ENCODE results near the gene GPR157.
"Not testable (repeated sequence)": the region's sequence is repeated elsewhere in the genome, so short reads cannot be mapped to it uniquely, and the experiment has no call there.

Gene GPR157

DNA sequence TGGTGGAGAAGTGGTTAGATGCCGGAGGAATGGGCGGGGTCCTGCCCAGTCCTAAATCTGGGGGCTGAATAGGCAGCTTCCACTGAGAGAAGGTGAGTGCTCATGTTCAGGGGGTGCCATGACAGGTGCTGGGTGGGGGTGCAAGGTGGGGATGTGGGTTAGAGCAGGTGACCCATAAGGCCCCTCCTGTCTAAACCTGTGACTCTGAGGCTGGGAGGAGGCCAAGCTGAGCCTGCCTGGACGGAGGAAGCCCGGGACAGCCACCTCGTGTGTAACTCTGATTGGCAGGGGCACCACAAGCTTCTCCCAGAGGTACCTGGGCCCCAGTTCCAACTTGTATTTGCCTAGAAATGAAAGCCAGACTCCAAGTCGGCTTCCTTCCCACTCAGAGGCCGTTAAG, 10.7 kb downstream of the GPR157 start:
- no peak for DNase-seq (ENCODE audit: low spot score)

DNA sequence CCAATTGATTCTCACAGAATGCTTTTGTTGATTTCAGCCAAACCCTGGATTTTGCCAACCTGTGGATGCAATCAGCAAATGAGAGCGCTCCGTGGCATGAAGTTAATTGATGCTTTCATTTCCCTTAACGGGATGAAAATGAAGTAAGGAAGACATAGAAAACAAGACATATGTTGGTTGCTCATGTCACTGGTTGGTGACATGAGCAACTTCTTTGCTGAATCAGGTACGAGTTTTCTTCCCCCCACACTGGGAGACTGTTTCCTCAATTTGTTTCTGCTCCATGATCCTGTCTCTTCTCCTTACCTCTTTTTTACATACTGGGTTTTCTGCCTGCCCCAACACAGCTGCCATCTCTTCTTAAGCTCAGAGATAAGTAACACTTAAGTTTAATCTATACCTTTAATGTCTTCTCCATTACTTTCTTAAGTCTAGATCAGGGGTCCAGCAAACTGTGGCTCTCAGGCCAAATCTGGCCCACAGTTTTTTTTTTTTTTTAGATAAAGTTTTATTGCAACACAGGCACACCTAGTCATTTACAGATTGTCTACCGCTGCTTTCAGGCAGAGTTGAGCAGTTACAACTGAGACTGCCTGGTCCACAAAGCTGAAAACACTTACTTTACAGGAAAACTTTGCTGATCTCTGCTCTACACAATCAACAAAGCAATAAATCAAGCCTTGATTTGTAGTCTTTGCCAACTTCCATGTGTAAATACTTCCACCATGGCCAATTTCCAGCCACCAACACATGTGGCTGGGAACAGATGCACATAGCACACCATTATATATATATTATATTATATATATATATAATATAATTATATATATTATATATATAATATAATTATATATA, 13.3 kb downstream of the GPR157 start:
- no peak for DNase-seq (ENCODE audit: low spot score)

DNA sequence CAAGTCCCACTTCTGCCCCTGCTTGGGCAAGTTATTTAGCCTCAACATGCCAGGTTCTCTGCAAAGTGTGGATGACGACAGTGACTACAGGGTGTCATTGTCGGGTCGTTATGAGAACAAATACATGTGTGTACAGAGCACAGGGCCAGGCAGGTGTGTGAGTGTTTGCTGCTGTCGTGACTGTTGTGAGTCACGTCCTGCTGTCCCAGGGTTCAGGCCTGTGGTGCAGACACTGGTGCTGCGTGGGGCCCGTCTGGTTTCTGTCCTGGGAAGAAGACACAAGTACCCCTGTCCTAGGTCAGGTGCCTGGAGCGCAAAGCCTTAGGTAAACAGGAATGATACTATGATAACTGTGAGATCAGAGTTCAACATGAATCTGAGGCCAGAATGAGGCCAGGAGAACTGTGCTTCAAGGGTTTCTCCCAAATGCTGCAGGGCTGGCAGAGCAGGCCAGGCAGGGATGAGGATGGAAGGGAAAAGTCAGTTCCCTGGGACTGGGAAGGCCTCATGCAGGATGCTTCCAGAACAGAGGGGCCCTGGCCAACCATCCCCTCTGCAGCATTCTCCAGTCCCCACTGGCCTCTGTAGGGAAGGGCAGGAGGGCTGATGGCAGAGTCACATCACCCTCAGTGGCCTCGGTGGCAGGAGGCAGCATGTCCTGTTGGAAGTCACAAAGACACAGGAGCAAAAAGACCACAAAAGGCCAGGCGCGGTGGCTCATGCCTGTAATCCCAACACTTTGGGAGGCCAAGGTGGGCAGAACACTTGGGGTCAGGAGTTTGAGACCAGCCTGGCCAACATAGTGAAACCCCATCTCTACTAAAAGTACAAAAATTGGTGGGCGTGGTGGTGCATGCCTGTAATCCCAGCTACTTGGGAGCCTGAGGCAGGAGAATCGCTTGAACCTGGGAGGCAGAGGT, 15.7 kb downstream of the GPR157 start:
- no peak for DNase-seq (ENCODE audit: low spot score)

DNA sequence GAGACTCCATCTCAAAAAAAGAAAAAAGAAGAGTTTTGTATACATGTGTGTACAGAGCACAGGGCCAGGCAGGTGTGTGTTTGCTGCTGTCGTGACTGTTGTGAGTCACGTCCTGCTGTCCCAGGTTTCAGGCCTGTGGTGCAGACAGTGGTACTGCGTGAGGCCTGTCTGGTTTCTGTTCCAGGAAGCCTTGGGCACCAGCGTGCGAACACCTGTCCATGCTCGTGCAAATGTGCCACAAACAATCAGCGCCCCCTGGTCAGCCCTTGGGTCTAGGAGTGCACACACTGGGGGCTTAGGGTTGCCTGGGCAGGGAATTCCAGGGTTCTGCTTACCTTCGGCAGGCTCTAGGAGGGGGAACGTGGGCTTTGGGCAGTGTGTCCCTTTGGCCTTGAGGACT, 16.9 kb downstream of the GPR157 start:
- no peak for DNase-seq (ENCODE audit: low spot score)

DNA sequence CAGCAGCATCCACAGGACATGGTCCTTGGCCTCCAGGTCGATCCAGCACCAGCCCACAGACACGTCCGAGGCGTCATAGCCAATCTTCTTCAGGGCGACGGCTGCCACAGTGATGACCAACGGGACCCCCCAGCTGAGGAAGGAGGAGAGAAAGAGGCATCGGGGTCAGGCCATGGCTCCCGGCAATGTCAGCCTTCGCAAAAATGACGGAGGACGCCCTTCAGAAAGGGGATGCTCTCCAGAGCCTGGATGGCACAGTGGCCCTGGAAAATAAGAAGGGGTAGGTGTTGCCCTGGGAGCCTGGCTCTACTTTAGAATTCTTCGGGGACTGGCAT, 17.6 kb downstream of the GPR157 start:
- no peak for DNase-seq (ENCODE audit: low spot score)

DNA sequence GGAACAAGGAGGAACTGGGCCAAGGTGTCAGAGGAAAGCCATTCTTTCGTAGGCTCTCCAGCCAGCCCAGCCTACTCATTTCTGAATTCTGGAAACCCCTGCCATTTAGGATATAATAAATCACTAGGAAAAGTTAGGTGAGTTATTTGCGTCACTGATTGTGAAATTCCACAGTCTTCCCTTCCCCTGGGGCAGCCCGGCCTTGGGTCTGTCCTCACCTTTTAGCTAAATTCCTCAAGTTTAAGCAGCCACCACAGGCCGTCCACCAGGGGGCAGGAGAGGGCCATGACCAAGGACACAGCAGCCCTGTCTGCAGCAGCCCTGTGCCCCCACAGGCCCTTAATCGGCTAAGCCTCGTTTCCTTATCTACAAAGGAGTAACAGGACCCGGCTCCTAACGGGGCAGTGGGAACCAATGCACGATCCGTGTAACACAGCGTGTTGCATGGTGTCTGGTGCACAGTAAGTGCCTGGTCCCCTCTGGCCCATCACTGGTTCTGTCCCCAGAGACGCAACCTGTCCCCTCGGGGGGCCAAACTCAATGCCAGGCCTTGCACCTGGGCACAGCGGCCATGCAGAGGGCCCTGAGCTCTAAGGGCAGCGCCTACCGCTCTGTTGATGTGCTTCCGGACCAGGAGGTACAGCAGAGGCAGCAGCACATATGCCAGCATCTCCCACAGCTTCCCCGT, 18.1 kb downstream of the GPR157 start:
- peak; percentile 83 for DNase-seq (ENCODE audit: low spot score)

DNA sequence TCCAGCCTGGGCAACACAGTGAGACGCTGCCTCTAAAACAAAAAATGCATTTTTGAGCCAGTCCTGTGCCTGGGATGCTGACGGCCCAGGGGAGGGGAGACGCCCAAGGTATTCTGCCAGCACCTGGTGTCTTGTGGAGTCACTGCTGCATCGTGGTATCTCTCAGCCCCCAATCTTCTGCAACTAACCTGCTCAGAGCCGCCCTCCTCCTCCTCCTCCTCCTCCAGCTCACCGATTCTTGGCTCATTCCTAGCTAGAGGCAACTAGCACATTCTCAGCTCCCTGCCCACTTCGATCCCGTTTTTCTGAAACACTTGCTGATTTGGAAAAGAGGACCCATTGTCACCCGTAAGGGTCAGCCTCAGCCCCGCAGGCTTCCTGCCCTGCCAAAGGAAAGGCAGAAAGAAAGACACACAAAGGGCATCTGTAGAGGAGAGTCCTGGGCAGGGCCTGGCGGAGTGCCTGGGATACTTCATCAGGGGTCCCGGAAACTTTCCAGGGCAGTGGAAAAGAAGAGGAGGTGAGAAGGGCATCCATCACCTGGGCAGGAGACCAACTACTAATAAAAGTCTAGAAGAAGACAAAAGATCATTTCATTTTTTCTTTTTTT, 20.7 kb downstream of the GPR157 start:
- no peak for DNase-seq (ENCODE audit: low spot score)

DNA sequence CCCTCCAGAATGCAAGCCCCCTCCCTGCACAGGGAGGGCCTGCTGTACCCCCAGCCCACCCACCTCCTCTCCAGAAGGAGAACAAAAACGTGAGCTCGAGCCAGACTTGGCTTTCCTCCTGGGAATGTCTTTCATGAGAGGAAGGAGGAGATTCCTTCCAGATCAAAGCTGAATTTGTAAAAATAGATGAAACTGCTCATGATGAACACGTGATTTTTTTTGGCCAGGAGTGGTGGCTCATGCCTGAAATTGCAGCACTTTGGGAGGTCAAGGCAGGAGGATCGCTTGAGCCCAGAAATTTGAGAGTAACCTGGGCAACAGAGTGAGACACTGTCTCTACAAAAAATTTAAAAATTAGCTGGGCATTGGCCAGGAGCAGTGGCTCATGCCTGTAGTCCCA, 21.8 kb downstream of the GPR157 start:
- DNase-seq (ENCODE audit: low spot score), result no peak

DNA sequence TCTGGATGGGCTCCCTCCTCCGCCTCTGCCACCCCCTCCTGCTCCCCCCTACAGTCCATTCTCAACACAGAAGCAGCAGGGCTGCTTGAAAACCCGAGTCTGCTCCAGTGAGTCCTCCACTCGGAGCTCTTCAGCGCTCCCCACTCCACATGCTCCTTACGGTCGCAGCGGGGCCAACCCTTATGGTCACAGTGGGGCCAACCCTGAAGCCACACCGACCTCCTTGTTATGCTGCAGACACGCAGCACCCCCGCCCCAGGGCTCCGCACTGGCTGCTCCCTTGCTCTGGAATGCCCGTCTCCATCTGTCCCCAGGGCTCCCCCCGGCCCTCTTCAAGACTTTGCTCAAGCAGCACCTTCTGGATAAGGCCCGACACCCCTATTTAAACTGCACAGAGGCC, 22.6 kb downstream of the GPR157 start:
- DNase-seq (ENCODE audit: low spot score), result no peak

DNA sequence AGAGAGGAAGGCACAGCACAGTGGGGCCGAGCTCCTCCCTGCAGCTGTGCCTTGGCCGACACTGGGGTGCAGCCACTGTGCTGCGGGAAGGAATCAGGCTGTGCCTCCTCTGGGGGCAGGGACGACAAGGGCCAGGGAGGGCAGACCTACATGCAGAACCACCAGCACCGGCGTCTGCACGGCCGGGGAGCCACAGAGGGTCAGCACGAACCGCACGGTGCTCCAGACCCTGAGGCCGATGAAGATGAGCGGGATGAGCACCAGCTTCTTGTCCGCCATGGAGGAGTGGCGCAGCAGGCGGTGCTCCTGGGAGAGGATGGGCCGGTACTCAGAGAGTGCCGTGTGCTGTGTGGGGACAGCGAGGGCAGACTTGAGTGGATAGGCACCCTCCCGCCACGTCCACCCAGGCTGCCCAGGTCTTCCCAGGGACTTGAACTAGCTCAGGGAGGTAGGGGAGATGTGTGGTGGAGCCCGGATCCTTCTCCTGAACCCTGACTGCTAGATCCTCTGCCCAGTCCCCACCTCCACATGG, 23.5 kb downstream of the GPR157 start:
- no peak for DNase-seq (ENCODE audit: low spot score)

DNA sequence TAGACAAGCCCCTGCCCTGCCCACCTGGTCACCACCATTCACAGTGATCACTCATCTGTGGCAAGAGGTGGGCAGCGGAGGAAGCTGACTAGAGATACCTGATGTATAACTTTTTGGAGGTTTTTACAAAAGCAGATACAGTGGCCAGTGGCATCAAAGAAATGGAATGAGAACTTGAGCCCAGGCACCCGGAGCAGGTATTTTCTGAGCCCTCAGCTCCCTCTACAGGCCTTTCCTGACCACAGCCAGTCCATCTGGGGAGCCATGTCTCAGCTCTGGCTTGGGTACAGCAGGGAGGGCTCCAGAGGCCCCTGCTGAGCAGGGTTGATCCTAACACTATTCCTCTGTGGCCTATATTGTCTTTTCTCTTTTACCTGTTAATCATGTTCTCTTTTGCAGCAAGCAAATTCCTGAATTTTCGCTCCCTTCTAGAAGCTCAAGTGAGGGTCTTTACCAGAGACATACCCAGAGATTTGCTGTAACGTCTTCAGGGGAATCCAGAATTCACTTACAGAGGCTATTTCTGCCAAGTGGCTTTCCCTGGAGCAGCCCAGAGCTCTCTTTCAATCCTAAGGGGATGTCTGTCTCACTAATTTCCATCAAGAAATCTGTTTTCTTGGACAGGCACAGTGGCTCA, 27.3 kb downstream of the GPR157 start:
- peak; percentile 75 for DNase-seq (ENCODE audit: low spot score)

DNA sequence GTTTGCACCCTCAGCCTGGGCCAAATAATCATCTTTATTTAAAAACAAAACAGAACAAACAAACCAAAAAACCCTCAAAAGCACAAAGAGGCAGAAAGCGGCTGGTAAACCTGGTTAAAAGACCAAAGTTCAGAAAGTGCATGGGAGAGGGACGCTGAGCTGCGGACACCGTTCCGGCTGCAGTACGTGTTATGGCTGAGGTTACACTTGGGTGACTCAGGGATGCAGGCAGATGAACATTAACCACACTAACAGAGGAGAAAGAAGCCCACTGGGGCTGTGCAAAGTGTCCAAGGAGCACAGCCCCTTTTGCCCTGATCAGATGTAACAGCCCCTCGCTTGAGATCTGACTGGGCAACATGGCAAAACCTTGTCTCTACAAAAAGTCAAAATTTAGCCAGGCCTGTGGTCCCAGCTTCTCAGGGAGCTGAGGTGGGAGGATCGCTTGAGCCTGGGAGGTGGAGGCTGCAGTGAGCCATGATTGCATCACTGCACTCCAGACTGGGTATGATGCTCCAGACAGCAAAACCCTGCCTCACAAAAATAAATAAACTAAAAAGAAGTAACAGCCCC, 28.3 kb downstream of the GPR157 start:
- no peak for DNase-seq (ENCODE audit: low spot score)

DNA sequence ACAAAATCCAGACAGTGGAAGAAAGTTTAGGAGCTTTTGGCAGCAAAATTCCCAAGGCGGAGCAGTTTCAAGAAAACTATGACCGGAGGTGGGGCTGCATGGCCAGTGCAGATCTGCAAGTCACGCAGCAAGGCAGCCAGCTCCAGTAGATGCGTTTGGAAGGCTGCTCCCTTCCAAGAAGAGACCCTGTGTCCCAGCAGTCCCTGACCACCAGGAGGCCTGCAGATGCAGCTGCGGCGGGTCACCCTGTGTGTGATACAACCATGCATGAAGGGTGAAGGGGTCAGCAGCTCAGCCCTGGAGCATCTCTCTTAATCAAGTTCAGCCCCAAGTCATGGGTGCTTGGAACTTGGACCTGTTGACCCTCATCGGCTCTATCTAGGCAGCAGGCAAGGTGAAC, 29.3 kb downstream of the GPR157 start:
- no peak for DNase-seq (ENCODE audit: low spot score)

DNA sequence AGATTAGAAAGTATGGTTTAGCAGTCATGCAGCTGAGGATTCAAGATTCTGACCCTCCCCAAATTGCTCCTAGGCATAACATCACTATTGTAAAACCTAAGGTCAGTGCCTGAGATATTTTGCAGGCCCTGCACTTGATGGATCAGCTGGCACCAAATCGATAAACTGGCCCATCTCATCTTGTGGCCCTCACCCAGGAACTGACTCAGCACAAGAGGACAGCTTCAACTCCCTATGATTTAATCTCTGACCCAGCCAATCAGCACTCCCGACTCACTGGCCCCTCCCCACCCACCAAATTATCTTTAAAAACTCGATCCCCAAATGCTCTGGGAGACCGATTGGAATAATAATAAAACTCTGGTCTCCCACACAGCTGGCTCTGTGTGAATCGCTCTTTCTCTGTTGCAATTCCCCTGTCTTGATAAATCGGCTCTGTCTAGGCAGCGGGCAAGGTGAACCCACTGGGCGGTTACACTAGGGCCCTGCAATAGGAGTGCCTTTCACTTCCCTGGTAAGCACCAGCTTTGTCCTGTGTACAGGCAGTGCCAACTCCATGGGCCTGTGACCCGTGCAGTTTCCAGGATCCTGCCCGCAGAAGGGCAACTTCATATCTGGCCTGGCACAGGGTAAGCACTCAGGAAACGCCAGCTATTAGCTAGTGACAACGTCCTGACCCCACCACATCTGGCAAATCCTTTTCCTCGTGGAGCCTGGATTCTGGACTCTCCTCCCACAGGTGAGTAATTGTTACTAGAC, 30.8 kb downstream of the GPR157 start:
- no peak for DNase-seq (ENCODE audit: low spot score)

DNA sequence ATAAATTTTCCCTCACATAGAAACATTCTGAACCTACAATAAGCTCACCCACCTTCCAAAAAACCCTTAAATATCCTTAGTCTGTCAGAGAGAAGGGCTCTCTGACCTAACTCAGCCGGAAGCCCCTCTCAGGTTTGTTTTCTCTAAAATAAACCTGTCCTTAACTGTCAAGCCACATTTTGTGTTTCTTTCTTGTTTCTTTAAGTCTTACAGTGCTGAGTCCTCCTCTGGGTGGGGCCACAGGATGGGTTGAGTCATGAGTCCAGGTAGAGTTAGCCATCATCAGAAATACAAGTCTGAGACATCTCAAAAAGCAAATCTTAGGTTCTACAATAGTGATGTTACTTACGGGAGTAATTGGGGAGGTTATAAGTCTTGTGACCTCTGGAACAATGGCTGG, 33.1 kb downstream of the GPR157 start:
- no peak for DNase-seq (ENCODE audit: low spot score)

DNA sequence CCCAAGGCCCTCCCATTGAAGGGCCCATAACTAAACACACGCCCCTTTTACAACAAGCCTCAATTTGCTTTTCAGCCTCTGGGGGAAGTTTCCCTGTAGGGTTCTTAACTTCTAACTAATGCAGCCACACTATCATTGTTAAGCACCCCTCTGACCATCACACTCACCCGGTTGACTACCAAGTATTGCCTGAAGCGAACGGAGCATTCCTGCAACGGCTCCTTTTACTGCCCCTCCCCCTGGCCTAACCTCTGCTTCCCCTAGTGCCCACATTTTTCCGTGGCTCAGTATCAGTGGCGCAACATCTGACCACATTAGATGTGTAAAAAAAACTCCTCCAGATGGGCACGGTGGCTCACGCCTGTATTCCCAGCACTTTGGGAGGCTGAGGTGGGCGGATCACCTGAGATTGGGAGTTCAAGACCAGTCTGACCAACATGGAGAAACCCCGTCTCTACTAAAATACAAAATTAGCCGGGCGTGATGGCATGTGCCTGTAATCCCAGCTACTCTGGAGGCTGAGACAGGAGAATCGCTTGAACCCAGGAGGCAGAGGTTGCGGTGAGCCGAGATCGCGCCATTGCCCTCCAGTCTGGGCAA, 34.8 kb downstream of the GPR157 start:
- DNase-seq (ENCODE audit: low spot score), result not testable (repeated sequence)

DNA sequence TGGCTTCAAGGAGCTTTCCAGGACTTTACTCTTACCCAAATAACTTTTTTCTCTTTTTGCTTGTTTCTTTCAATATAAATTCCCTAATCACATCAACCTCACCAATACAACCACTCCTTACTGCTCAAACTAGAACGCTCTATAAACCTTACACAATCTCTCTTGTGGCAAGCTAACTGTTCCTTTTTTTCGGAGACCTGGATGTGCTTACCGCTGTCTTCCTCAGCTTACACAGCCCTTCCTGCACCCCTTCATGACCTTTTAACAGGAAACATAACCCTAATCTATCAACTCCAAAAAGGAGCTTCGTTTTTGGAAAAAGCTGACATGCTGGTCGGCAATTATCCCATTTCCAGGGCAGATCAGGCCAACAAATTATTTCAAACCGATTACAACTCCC, 35.3 kb downstream of the GPR157 start:
- no peak for DNase-seq (ENCODE audit: low spot score)

DNA sequence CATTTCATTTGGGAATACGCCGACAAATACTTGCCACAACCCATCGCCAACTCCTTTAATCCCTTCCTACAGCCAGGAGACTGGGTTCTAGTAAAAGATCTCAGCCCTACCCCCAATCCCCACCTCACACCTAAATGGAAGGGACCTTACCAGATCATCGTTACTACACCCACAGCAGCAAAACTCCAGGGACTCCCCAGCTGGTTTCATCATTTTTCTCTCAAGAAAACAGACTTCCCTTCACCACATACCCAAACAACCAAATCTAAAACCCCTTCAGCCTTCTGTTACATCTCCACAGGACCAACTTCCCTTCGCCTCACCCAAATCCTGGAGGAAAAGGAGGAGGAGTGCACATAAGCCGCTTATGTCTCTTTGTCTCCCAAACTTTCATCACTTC, 35.8 kb downstream of the GPR157 start:
- DNase-seq (ENCODE audit: low spot score), result no peak

DNA sequence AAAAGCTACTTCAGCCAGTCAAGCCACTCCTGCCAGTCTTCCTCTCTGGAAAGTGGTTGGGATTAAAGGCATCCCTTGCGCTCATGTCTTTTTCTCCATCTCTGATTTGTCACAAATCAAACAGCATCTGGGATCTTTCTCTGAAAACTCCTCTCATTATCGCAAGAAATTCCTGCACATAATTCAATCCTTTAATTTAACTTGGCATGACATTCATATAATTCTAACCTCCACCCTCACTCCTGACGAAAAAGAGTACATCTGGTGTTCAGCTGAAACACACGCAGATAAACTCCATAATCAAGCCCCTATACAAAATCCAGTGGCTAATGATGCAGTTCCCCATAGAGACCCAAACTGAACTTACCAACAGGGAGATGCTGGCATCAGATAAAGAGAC, 40.1 kb downstream of the GPR157 start:
- DNase-seq (ENCODE audit: low spot score), result no peak

All from germinal center (tissue), 1 donor.